Ureter (tissue), 1 donor: ENCODE results near the gene CTRB1. TPM values are rescaled to one million over a fixed set of nuclear protein-coding genes. Genes with fewer than 3 reads are reported as not detected.
"Not testable (repeated sequence)": the region's sequence is repeated elsewhere in the genome, so short reads cannot be mapped to it uniquely, and the experiment has no call there.

Source experiments
- DNase-seq: peaks from one replicate; pipeline ENCODE4 v3.0.0-alpha.2; 2020; ENCODE audit warnings: low spot score
- total RNA-seq: library from RNA; stranded (reverse); gene quantifications from one replicate; pipeline ENCODE4 v1.2.4, GENCODE V29; 2023
- donor health status: DM: yes; HTN: yes; CAD: no.

The CTRB1 gene
- total RNA-seq, 1 donor from 2014 or later, result not detected

GRCh38 chr16:75240633-75241032 lies 21.8 kb downstream of the CTRB1 start:
- DNase-seq, result not testable (repeated sequence)

- no peak for DNase-seq
Measured at GRCh38 chr16:75241412-75241811, 22.6 kb downstream of the CTRB1 start.

GRCh38 chr16:75241955-75242354 lies 23.2 kb downstream of the CTRB1 start:
- DNase-seq, result no peak

GRCh38 chr16:75242436-75243078 lies 23.8 kb downstream of the CTRB1 start:
- DNase-seq, result not testable (repeated sequence)

- no peak for DNase-seq
Measured at GRCh38 chr16:75243667-75244224, 25.0 kb downstream of the CTRB1 start.

- peak; percentile 72 for DNase-seq
Measured at GRCh38 chr16:75244225-75244809, 25.5 kb downstream of the CTRB1 start.

- DNase-seq, result peak; percentile 82
Measured at GRCh38 chr16:75244844-75245758, 26.3 kb downstream of the CTRB1 start.

- DNase-seq, result no peak
Measured at GRCh38 chr16:75246504-75247205, 27.9 kb downstream of the CTRB1 start.

GRCh38 chr16:75247249-75247648 lies 28.5 kb downstream of the CTRB1 start:
- DNase-seq, result no peak

- DNase-seq, result no peak
Measured at GRCh38 chr16:75248142-75248535, 29.4 kb downstream of the CTRB1 start.

- DNase-seq, result no peak
Measured at GRCh38 chr16:75248536-75249380, 30.0 kb downstream of the CTRB1 start.

- DNase-seq, result no peak
Measured at GRCh38 chr16:75249441-75249840, 30.7 kb downstream of the CTRB1 start.

GRCh38 chr16:75250089-75250808 lies 31.5 kb downstream of the CTRB1 start:
- DNase-seq, result peak; percentile 72

- no peak for DNase-seq
Measured at GRCh38 chr16:75250809-75251279, 32.1 kb downstream of the CTRB1 start.

- peak; percentile 88 for DNase-seq
Measured at GRCh38 chr16:75251280-75252048, 32.7 kb downstream of the CTRB1 start, which contains the start of gene BCAR1. Gene BCAR1, minus strand, starts transcription at chr16:75251624. Its CDS starts 142 bp downstream, at chr16:75251482.

GRCh38 chr16:75252049-75252864 lies 33.5 kb downstream of the CTRB1 start:
- DNase-seq, result no peak

- DNase-seq, result no peak
Measured at GRCh38 chr16:75252946-75253911, 34.4 kb downstream of the CTRB1 start.
